ENCODE results near the gene DOCK10.

The DOCK10 gene

DNA sequence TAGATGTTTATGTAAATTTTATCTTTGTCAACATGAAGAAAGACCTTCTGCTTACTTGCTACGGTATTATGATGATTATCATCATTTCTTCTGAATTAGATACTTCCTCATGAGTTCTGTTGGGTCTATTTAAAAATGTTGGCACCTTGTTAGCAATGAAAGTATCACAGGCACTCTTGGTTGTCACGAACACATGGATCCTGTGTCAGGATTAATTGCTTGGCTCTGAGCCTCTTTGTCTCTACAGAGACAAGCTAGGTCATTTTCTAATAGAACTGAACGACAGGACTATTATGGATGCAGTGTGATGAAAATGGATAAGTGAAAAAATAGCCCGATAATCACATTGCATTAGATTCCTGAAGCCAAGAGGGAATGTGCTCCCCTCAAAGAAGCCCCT, 110.3 kb downstream of the DOCK10 start:
- no peak for ATAC-seq (ENCODE audit: insufficient read depth, low read depth)
- TF ChIP-seq, protein P1, sequence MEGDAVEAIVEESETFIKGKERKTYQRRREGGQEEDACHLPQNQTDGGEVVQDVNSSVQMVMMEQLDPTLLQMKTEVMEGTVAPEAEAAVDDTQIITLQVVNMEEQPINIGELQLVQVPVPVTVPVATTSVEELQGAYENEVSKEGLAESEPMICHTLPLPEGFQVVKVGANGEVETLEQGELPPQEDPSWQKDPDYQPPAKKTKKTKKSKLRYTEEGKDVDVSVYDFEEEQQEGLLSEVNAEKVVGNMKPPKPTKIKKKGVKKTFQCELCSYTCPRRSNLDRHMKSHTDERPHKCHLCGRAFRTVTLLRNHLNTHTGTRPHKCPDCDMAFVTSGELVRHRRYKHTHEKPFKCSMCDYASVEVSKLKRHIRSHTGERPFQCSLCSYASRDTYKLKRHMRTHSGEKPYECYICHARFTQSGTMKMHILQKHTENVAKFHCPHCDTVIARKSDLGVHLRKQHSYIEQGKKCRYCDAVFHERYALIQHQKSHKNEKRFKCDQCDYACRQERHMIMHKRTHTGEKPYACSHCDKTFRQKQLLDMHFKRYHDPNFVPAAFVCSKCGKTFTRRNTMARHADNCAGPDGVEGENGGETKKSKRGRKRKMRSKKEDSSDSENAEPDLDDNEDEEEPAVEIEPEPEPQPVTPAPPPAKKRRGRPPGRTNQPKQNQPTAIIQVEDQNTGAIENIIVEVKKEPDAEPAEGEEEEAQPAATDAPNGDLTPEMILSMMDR (IDR thresholded peaks at IDR 0.05; ENCODE audit: borderline replicate concordance, extremely low read depth, low read length, poor library complexity, severe bottlenecking): no peak
- Histone ChIP-seq H3K4me2 (ENCODE audit: insufficient read depth, low read length) (no peak overlapping the region), H3K4me1 (ENCODE audit: insufficient read depth, low read length) (no peaks in the 10 kb centered on the region), H3K9ac (ENCODE audit: low read depth, low read length) (no peak overlapping the region), H3K36me3 (ENCODE audit: insufficient read depth, low read length) (peaks cover 50% of the 10 kb centered on the region), H3K9me3 (ENCODE audit: insufficient read depth, low read length, severe bottlenecking) (no peaks in the 10 kb centered on the region), H3K79me2 (ENCODE audit: insufficient read depth, low read length) (peaks cover 34% of the 10 kb centered on the region), H4K20me1 (ENCODE audit: insufficient read depth, low read length) (peaks cover 3% of the 10 kb centered on the region), H3K27me3 (ENCODE audit: insufficient read depth, low read length, poor library complexity) (no peaks in the 10 kb centered on the region), H3K4me3 (ENCODE audit: low read depth in 1 of 2, low read length in 2 of 2) (no peak overlapping the region), H2AFZ (ENCODE audit: low read depth, low read length) (no peak overlapping the region), H3K27ac (ENCODE audit: low read length) (no peak overlapping the region)
- no peak for DNase-seq

DNA sequence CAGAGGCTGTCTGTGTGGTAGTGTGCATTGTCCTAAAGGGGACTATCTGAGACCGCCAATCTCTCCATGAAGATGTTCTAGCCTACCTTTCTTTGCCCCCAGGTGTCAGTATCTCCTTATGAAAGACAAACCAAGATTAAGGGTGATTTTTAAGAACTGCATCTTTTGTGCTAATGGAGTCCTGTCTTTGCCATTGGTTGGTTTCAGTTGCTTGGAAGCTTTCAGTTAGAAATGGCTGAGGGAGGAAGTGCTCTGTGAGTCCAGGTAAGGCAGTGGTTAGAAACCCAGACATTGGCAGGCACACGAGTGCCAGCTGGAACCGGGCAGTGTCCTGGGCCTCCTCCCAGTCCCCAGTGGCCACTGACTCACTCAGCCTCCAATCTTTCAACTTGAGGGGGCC, 111.3 kb downstream of the DOCK10 start:
- ATAC-seq (ENCODE audit: insufficient read depth, low read depth) (peak; percentile 61), DNase-seq (no peak)
- TF ChIP-seq, protein P1 (IDR thresholded peaks at IDR 0.05; ENCODE audit: borderline replicate concordance, extremely low read depth, low read length, poor library complexity, severe bottlenecking): peak; percentile 46
- no peak for TF ChIP-seq EZH2 (IDR thresholded peaks at IDR 0.05; ENCODE audit: borderline replicate concordance, low read depth, low read length, severe bottlenecking)
- Histone ChIP-seq H4K20me1 (ENCODE audit: insufficient read depth, low read length) (peaks cover 3% of the 10 kb centered on the region), H3K27ac (ENCODE audit: low read length) (no peak overlapping the region), H3K79me2 (ENCODE audit: insufficient read depth, low read length) (peaks cover 25% of the 10 kb centered on the region), H3K4me1 (ENCODE audit: insufficient read depth, low read length) (no peaks in the 10 kb centered on the region), H3K27me3 (ENCODE audit: insufficient read depth, low read length, poor library complexity) (no peaks in the 10 kb centered on the region), H3K4me3 (ENCODE audit: low read depth in 1 of 2, low read length in 2 of 2) (no peak overlapping the region), H2AFZ (ENCODE audit: low read depth, low read length) (no peak overlapping the region), H3K4me2 (ENCODE audit: insufficient read depth, low read length) (no peak overlapping the region), H3K9ac (ENCODE audit: low read depth, low read length) (no peak overlapping the region), H3K36me3 (ENCODE audit: insufficient read depth, low read length) (peaks cover 58% of the 10 kb centered on the region), H3K9me3 (ENCODE audit: insufficient read depth, low read length, severe bottlenecking) (no peaks in the 10 kb centered on the region)

DNA sequence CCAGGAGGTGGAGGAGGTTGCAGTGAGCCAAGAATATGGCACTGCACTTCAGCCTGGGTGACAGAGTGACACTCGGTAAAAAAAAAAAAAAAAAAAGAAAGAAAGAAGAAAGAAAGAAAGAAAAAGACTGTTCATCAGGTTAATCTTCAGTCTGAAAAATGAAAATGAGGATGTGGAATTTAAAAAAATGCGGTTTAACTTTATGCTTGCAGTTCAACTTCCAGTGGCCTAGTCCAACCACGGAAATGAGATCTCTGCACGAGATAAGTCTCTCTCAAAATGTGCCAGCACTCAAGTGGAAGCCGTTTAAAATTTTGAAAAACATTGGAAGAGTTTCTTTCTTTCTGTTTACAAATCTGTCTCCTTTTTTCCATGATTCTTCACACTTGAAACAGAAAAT, 112.1 kb downstream of the DOCK10 start:
- Histone ChIP-seq H3K4me1 (ENCODE audit: insufficient read depth, low read length) (no peaks in the 10 kb centered on the region), H3K79me2 (ENCODE audit: insufficient read depth, low read length) (peaks cover 19% of the 10 kb centered on the region), H2AFZ (ENCODE audit: low read depth, low read length) (no peak overlapping the region), H3K4me3 (ENCODE audit: low read depth in 1 of 2, low read length in 2 of 2) (no peak overlapping the region), H3K9me3 (ENCODE audit: insufficient read depth, low read length, severe bottlenecking) (no peaks in the 10 kb centered on the region), H3K4me2 (ENCODE audit: insufficient read depth, low read length) (no peak overlapping the region), H3K27me3 (ENCODE audit: insufficient read depth, low read length, poor library complexity) (no peaks in the 10 kb centered on the region), H3K9ac (ENCODE audit: low read depth, low read length) (no peak overlapping the region), H3K27ac (ENCODE audit: low read length) (no peak overlapping the region), H3K36me3 (ENCODE audit: insufficient read depth, low read length) (peaks cover 62% of the 10 kb centered on the region), H4K20me1 (ENCODE audit: insufficient read depth, low read length) (peaks cover 3% of the 10 kb centered on the region)
- no peak for ATAC-seq (ENCODE audit: insufficient read depth, low read depth)
- TF ChIP-seq, protein P1 (IDR thresholded peaks at IDR 0.05; ENCODE audit: borderline replicate concordance, extremely low read depth, low read length, poor library complexity, severe bottlenecking): no peak
- TF ChIP-seq EZH2 (IDR thresholded peaks at IDR 0.05; ENCODE audit: borderline replicate concordance, low read depth, low read length, severe bottlenecking): no peak
- no peak for DNase-seq

DNA sequence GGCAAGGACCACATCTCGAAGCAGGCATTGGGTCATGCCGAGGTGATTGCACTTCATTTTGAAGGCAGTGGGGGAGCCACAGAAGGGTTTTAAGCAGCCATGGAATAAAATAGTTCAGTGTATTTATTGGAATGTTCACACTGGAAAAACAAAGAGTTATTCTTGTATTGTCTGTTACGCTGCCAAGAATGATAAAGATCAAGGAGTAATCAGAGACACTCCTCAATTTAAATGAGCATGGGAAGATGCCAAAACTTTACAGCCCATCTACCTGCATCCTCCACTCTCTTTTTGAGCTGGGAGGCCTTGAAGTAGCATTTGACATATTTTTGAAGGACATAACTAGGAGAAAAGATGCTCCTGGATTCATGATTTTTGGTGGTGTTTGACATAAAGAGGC, 112.8 kb downstream of the DOCK10 start:
- no peak for TF ChIP-seq EZH2 (IDR thresholded peaks at IDR 0.05; ENCODE audit: borderline replicate concordance, low read depth, low read length, severe bottlenecking)
- TF ChIP-seq, protein P1 (IDR thresholded peaks at IDR 0.05; ENCODE audit: borderline replicate concordance, extremely low read depth, low read length, poor library complexity, severe bottlenecking): no peak
- peaks cover 2% of the 10 kb centered on the region for H4K20me1 ChIP-seq (ENCODE audit: insufficient read depth, low read length)
- H3K36me3 ChIP-seq (ENCODE audit: insufficient read depth, low read length): peaks cover 62% of the 10 kb centered on the region
- no peak overlapping the region for H3K4me3 ChIP-seq (ENCODE audit: low read depth in 1 of 2, low read length in 2 of 2)
- H3K4me2 ChIP-seq (ENCODE audit: insufficient read depth, low read length): no peak overlapping the region
- H2AFZ ChIP-seq (ENCODE audit: low read depth, low read length): no peak overlapping the region
- no peak overlapping the region for H3K9ac ChIP-seq (ENCODE audit: low read depth, low read length)
- no peaks in the 10 kb centered on the region for H3K9me3 ChIP-seq (ENCODE audit: insufficient read depth, low read length, severe bottlenecking)
- no peak overlapping the region for H3K27ac ChIP-seq (ENCODE audit: low read length)
- H3K4me1 ChIP-seq (ENCODE audit: insufficient read depth, low read length): no peaks in the 10 kb centered on the region
- H3K27me3 ChIP-seq (ENCODE audit: insufficient read depth, low read length, poor library complexity): no peaks in the 10 kb centered on the region
- no peak for DNase-seq
- ATAC-seq (ENCODE audit: insufficient read depth, low read depth): no peak
- peaks cover 13% of the 10 kb centered on the region; the same call in 1 of the 2 replicates for H3K79me2 ChIP-seq (ENCODE audit: insufficient read depth, low read length)

All from DND-41 (cell line).